ENCODE data around the gene DUOXA2.
"Not testable (repeated sequence)": the region's sequence is repeated elsewhere in the genome, so short reads cannot be mapped to it uniquely, and the experiment has no call there.

DUOXA2 gene

DNA sequence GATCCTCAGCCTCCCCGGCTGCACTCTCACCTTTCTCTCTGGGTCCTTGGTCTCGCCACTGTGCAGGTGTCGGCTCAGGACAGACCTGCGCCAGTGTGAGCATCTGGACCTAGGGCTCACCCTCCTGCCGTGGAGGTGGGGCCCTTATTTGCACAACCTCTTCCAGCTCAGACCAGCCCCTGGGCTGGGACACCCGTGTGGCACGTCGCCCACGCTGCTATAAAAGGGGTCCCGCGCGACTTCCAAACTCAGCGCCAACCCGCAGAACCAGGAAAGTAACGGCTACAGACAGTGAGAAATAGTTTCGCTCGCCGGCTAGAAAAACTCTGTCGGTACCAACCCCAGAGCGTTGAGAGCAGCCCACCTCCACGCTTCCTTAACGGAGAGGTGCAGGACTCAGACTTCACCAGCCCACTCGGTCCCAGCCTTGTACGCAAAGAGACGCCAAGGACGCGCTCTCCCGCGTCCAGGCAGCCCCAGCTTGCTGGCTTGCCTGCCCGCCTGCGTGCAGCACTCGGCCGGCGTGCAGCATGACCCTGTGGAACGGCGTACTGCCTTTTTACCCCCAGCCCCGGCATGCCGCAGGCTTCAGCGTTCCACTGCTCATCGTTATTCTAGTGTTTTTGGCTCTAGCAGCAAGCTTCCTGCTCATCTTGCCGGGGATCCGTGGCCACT lies at the start of gene DUOXA2, which contains the start of gene DUOX2:
Gene DUOXA2 (plus strand): TSS at position 251 of the 675 bp plus-strand sequence. CDS start 280 bp downstream, at position 531.
Gene DUOX2 (minus strand): TSS at position 97 of the 675 bp plus-strand sequence. CDS start 761 bp downstream, outside the sequence.
- no peak for DNase-seq

- no peak for DNase-seq
These were observed 49.7 kb upstream of the DUOXA2 start for GRCh38 chr15:45064386-45064785.

GRCh38 chr15:45069942-45070360 lies 44.2 kb upstream of the DUOXA2 start:
- not testable (repeated sequence) for DNase-seq

DNA sequence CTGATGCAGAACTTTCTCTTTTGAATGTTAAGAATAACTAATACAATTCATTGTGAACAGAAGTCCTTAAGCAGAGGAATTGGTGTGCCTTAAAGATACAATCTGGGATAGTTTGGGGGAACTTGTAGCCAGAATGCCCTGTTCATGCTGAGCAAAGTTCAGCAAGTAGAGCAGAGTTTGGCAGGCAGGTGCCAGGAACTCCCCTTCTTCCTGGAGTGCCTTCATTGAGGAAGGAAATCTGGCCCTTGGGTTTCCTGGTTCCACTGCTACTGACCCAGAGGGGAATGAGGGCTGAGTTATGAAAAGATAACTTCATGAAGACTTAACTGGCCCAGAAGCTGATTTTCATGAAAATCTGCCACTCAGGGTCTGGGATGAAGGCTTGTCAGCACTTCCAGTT lies 40.5 kb upstream of the DUOXA2 start:
- not testable (repeated sequence) for DNase-seq

- not testable (repeated sequence) for DNase-seq
These were observed 38.4 kb upstream of the DUOXA2 start for GRCh38 chr15:45075440-45076320.

- DNase-seq, result not testable (repeated sequence)
These were observed 36.7 kb upstream of the DUOXA2 start for GRCh38 chr15:45077391-45077790.

- DNase-seq, result not testable (repeated sequence)
These were observed 34.9 kb upstream of the DUOXA2 start for GRCh38 chr15:45079201-45079600.

GRCh38 chr15:45079628-45080246 lies 34.4 kb upstream of the DUOXA2 start:
- not testable (repeated sequence) for DNase-seq

- not testable (repeated sequence) for DNase-seq
These were observed 33.5 kb upstream of the DUOXA2 start for GRCh38 chr15:45080593-45080992.

- DNase-seq, result not testable (repeated sequence)
These were observed 31.7 kb upstream of the DUOXA2 start for GRCh38 chr15:45082412-45082811.

DNA sequence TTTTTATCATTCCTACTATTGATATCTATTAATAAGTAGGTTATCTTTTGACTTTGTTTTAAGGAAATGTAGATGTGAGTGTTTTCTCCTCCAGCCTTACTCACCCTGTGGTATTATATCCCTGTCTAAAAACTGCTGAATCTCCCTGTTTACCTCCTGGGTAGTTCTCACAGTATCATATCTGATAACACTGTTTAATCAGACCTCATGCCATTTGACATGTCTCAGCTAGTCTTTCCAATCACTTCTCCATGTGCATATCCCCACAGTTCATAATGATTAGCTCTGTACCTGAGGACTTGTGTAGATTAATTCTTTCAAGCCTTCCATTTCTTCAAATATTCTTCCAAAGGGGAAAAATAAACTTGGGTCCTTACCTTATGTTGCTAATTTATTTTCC lies 30.9 kb upstream of the DUOXA2 start:
- no peak for DNase-seq

- DNase-seq, result no peak
These were observed 30.0 kb upstream of the DUOXA2 start for GRCh38 chr15:45084163-45084562.

GRCh38 chr15:45087513-45087912 lies 26.6 kb upstream of the DUOXA2 start:
- no peak for DNase-seq

- no peak for DNase-seq
These were observed 25.1 kb upstream of the DUOXA2 start for GRCh38 chr15:45088801-45089711.

- DNase-seq, result no peak
These were observed 24.3 kb upstream of the DUOXA2 start for GRCh38 chr15:45089712-45090373.

DNA sequence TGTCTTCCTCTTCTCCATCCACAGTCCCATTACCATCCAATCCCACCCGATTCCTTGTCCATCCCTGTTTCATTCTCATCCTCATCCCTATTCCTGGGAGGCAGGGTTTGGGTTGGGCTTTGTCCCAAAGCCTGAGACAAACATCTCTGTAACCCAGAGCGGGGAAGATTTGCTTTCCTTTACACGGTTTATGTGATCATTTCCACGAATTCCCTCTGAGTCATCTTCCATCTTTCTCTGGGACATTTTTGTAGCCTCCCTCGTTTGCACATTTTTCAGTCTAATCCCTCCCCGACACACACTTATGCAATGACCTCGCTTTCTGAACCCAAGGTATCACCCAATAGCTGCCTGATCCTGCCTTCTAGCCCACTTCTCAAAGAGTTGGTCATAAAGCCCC lies 23.0 kb upstream of the DUOXA2 start:
- DNase-seq, result no peak

GRCh38 chr15:45091576-45091975 lies 22.6 kb upstream of the DUOXA2 start:
- no peak for DNase-seq

DNA sequence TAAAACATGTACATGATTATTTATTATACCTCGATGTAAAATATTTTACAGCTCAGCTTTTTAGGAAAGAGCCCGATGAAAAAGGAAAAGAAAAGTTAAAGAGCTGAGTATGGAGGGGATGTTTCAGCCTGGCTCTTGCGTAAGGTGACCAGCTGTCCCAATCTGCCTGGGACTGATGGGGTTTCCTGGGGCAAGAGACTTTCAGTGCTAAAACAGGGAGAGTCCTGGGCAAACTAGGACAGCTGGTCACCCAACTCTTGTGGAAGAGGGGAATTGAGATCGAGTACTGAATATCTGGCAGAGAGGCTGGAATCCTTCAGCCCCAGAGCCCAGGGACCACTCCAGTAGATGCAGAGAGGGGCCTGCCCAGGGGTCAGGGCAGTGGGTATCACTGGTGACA lies 21.1 kb upstream of the DUOXA2 start:
- DNase-seq, result no peak

DNA sequence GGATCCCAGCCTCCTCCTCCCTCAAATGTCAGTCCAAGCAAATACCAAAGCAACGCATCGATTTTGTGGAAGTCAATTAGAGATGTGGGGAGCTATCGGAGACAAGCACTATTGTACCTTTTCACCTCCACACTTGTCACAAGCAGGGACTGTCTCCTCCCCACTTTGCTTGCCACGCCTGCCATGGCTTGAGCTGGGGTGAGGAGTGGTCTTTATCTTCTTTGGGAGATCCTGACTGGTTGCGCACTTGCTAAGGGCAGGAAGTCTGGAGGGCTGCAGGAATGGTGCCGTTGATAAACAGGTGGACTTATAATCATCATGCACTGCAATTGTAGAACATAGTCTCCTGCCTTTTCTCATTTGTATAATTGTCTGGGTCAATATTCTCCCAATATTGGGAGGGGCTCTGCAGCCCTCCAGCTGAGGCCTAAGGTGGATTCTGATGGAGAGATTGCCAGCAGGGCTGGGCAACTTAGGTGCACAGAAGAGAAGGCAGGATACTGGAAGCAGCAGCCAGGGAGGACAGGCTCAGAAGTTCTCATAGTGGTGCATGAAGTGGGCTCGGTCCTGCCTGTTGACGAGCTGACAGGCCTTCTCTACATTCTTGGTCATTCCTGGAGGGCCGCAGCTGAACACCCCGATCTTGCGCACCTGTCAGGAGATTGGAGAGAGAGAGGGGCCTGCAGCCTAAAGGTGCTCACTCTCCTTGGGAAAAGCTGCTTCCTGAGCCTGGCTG lies 20.3 kb upstream of the DUOXA2 start:
- no peak for DNase-seq

DNA sequence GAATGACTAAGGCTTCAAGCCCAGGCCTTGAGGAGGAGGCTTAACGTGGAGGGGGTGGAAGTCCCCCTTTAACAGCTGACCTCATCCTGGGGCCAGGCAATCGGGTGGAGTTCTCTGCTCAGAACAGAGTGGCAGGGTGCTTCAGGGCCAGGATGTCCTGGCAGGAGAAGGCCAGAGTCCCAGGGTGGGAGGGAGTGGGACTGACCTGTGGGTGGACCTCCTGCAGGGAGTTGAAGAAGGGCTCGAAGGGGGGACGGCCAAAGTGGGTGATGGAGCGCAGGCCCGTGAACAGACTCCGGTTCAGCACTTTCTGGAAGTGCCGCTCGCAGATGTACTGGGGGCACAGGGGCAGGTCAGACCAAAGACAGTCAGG lies 19.8 kb upstream of the DUOXA2 start:
- DNase-seq, result no peak

- no peak for DNase-seq
These were observed 18.5 kb upstream of the DUOXA2 start for GRCh38 chr15:45095661-45096060.
